Measurements from ENCODE around the gene SLC2A1.

The SLC2A1 gene

DNA sequence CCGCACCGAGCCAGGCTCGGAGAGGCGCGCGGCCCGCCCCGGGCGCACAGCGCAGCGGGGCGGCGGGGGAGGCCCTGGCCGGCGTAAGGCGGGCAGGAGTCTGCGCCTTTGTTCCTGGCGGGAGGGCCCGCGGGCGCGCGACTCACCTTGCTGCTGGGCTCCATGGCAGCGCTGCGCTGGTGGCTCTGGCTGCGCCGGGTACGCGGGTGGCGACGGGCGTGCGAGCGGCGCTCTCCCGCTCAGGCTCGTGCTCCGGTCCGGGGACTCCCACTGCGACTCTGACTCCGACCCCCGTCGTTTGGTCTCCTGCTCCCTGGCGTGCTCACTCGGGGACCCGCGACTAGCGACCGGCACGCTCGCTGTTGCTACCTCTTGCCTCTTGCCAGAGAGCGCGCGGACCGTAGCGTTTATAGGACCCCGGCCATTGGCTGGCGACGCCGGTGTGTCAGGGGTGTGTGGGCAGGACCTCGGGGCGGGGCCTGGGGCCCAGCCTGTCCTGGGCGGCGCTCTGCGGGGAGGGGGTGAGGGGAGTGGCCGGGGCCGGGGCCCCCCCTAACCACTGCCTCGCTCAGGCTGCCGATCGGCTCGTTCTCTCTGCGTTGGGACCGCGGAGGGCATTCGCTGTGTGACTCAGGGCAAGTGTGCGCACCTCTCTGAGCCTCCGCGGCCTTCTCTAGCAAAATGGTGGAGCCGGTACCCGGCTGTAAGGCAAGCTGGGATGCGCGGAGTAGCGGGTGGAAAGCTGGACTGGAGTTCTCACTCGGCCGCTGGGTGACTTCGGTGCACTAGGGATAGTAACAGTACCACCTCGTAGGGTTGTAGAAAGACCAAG lies at the start of gene SLC2A1:
TSS of gene SLC2A1 (minus strand) at position 381 of the 832 bp plus-strand sequence. CDS start at position 164, 217 bp downstream.
- DNase-seq (ENCODE audit: insufficient read length, low spot score) (peak; percentile 90), FAIRE-seq (peak; percentile 86)

DNA sequence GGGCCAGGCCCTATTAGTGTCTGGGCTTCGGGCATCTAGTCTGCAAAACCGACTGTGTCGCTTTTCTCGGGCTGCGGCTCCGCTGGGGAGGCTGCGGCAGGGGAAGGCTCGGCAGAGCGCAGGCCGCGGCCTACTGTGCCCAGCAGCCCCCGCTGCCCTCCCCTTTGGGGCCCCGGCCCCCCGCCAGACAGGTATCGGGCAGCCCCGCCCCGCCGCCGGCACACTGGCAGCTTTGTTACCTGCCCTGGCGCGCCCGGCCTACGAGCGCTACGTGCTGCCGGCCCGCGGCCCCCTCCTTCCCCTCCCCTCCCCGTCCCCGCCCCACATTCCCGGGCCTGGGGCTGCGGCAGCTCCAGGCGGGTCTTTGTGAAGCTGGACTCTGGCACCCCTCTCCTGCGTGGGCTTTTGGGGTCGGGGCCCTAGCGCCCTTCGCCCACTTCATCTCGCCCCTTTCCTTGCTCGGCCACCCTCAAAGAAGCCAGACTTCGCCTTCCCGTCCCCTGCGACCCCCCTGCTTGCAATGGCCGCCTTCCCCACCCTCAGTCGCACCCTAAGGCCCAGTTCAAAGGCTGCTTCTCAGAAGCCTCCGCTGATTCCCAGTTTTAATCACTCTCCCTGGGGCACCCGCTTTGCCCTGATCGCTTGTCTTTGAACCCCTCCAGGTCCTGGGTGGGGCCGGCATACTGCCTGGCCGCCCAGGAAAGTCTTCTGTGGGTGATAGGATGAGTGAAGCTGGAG lies 48.9 kb upstream of the SLC2A1 start:
- DNase-seq (ENCODE audit: insufficient read length, low spot score): no peak
- FAIRE-seq: no peak

DNA sequence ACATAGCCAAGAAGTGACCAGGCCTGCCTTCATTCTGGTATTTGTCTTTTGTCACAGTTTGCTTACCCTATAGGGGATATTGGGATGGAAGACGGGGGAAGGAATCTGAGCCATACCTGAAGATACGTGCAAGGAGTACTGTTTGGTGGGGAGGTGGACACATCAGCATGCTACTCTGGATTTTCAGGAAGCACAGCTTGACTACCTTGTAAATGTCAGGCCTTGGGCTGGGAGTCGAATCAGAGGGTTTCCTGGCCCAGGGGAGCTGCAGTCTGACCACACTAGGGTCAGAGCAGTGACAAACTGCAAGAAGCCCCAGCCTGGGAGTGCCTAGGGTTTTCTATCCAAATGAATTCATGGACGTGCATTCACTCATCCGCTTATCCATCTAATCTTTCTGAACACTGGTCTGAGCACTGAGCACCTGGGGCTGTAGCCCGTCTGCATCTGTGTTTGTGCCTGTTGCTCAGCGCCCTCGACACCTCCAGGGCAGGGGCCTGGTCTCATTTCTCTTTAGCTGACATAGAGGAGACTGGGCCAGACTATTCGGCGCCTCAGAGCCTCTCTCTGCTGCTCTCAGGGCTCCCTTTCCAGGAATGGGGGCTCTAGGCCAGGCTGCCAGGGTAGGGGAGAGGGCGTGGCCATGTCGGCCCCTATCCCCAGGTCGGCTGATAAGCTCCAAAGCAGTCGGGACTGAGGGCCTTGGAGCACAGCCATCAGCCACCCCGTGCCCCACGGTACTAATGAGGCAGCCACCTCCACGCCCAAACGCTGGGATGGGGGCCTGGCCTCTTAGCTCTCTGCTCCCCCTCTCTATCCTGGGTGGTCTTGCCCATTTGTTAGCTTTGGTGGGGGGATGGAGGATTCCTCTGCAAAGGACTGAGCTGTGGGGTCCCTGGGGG lies 47.0 kb upstream of the SLC2A1 start:
- DNase-seq (ENCODE audit: insufficient read length, low spot score) (no peak), FAIRE-seq (no peak)

DNA sequence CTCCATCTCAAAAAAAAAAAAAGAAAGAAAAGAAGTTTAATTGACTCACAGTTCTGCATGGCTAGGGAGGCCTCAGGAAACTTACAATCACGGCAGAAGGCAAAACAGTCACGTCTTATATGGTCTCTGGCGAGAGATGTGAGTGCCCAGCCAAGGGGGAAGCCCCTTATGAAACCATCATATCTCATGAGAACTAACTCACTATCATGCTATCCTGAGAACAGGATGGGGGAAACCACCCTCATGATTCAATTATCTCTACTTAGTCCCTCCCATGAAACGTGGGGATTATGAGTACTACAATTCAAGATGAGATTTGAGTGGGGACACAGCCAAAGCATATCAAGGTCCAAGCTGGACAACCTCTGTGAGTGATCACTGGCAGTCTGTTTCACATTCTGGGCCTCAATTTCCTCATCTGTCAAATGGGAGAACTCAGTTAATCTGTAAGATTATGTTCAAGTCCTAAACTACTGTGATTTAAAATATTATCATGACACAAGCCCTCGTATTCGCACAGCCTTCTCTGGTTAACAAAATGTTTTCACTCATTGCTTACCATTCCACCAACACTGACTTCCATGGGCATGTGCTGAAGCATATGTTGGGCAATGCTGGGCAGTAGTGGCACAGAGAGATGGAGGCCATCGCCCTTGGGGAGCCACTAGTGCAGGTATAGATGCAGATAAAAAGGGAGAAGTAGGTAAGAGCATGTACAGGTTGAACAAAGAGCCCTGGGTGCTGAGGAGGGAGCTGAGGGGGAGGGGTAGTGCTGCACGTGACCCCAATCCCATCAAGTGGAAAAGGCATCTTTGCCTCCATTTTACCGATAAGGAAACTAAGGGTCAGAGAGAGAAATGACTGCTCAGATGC lies 46.2 kb upstream of the SLC2A1 start:
- DNase-seq (ENCODE audit: insufficient read length, low spot score) (no peak), FAIRE-seq (no peak)

DNA sequence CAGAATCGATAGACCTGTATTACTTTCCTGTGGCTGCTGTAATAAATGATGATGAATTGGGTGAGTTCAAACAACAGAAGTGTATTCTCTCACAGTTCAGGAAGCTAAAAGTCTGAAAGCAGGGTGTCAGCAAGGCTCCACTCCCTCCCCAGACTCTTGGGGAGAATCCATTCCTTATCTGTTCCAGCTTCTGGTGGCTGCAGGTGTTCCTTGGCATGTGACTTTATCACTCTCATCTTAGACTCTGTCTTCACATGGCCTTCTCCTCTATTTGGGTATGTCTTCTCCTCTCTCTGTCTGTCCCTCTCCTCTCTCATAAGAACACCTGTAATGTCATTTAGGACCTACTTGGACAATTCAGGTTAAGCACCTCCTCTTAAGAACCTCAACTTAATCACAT lies 44.1 kb upstream of the SLC2A1 start:
- FAIRE-seq: no peak
- DNase-seq (ENCODE audit: insufficient read length, low spot score): no peak

DNA sequence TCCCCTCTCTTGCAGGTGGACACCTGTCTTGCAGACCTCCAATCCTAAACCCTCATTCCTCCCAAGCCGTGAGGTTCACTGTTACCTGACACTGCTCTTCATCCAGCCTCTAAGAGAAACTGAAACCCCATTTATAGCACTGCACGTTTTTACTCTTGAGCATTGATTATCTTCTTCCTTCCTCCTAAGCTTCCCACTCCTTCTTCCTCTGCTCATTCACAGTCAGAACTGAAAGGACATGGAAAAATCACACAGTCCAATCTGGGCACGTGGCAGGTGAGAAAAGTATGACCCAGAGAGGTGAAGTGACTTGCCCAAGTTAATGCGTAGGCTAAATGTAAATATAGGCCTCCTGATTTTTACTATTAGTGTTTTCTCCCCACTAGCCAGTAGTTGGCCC lies 43.4 kb upstream of the SLC2A1 start:
- FAIRE-seq: no peak
- DNase-seq (ENCODE audit: insufficient read length, low spot score): no peak

DNA sequence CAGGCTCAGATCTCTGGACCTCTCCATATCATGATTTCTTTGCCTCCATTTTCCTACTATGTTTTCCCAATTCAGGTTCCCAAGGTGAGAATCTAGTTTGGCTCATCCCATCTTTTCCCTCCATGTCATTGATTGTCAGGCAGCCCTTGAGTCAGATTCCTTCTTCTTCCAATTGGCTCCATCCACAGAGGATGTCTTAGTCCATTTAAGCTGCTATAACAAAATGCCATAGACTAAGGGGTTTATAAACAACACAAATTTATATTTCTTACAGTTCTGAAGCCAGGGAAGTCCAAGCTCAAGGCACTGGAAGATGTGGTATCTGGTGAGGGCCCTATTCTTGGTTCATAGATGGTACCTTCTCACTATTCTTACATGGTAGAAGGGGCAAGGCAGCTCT lies 42.8 kb upstream of the SLC2A1 start:
- DNase-seq (ENCODE audit: insufficient read length, low spot score): no peak
- FAIRE-seq: no peak

DNA sequence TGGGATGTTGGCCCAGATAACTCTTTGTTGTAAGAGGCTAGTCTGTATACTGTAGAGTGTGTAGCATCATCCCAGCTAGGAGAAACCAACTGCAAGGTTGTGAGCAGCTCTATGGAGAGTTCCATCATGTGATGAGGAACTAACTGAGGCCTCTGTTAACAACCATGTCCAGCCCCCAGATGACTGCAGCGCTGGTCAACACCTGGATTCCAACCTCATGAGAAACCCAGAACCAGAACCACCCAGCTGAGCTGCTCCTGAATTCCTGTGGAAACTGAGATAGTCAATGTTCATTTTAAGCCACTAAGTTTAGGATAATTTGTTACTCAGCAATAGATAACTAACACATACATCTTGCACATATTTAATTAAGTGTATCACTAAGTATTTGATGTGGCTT lies 41.6 kb upstream of the SLC2A1 start:
- DNase-seq (ENCODE audit: insufficient read length, low spot score) (no peak), FAIRE-seq (no peak)

DNA sequence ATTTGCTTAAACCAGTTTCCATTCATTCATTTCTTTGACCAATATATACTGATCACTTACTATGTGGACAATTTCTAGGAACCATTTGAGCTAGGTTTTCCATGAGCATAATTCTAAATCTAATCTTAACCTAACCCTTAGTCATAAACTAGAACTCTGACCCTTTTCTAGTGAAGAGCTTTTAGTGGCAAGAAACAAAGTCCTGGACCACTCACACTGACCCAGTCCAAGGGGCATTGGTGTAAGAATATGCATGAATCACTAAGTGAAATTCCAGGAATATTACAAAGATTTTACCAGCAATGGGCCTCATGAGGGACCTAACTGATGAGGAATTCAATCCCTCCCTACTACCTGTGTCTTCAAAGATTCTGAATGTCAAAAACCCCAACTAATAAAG lies 40.6 kb upstream of the SLC2A1 start:
- DNase-seq (ENCODE audit: insufficient read length, low spot score): no peak
- no peak for FAIRE-seq

DNA sequence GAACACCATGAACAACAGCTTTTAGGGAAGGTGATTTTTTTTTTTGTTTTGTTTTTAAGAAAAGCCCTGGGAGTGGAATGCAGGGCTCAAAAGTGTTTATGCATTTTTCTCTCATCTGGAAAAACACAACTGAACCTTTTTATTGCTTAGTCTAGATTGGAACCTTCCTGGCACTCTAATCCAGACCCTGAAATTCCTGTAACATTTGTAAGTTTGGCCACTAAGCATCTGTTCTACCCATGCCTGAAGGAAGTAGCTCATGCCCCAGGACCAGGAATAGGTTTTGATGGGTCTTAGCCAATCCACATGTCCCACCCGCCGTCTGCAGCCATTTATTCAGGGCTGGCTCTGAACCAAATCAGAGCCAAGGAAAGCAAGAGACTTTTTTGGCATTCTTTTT lies 39.7 kb upstream of the SLC2A1 start:
- no peak for FAIRE-seq
- DNase-seq (ENCODE audit: insufficient read length, low spot score): no peak

DNA sequence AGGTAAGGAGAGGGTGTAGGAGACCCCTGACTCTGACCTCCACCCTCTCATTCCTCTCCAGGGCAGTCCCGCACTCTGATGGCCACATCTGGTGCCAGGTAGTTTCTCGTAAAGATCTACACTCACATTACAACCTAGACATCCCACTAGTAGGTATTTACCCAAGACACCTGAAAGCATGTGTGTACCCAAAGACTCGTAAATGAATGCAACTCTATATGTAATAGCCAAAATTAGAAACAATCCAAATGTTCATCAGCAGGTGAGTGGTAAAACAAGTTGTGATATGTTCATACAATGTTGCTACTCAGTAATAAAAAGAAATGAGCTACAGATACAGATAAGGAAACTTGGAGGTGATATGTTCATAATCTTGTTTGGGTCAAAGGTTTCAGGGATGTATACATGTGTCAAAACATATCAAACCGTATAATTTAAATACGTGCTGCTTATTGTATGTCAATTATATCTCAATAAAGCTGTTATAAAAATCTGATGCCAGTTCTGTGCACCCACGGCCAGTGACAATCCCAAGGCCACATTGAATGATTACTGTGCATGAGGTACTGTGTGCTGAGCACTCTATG lies 37.8 kb upstream of the SLC2A1 start:
- FAIRE-seq (no peak), DNase-seq (ENCODE audit: insufficient read length, low spot score) (no peak)

DNA sequence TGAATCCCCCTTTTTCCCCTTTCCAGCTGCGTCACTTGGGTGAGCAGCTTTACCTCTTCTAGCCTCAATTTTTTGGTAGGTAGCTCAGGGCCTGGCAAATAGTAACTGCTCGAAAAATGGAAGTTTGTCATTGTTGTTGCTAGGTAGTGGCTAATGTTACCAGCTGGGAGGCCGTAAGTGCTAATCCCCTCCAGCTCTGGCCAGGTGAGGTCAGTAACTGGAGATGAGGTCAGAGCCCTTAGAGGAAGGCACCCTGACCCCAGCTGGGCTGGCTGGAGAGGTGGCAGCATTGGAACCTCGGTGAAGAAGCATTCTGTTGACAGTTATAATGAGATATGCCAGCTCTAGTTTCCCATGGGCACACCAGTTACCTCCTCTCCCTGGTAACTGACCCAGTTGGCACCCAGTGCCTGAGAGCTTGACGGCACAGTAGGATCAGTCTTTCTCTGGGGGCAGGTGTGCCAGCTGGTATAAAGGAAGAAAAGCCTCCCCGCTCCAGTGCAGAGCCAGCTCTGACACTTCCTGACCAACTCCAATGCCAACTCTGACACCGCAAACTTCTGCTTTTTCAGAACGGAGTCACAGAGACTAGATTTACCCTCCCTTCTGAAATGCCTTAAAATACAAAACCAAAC lies 35.0 kb upstream of the SLC2A1 start:
- no peak for DNase-seq (ENCODE audit: insufficient read length, low spot score)
- no peak for FAIRE-seq

DNA sequence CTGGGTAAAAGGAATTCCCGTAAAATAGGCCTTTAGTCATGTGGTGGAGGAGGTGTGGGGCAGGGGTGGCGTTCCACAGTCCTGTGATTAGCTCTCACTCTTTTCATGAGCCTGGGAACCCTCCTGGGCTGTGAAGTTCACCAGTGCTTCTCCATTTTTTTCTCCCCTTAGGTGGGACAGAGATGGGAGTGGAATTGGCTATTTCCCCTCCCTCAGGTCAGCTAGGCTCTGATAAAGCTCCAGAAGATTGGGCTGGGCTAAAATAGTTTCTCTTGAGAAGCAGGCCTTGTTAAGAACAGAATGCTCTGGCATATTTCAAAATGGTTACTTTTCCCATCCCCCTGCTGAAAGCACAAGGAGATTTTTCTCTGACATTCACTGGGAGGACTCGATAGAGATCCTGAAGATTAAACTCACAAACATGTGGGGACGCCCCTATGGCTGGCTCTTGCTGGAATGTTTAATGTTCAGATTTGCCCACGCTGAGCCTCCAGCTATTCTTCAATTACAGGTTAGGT lies 33.4 kb upstream of the SLC2A1 start:
- DNase-seq (ENCODE audit: insufficient read length, low spot score) (no peak), FAIRE-seq (no peak)

DNA sequence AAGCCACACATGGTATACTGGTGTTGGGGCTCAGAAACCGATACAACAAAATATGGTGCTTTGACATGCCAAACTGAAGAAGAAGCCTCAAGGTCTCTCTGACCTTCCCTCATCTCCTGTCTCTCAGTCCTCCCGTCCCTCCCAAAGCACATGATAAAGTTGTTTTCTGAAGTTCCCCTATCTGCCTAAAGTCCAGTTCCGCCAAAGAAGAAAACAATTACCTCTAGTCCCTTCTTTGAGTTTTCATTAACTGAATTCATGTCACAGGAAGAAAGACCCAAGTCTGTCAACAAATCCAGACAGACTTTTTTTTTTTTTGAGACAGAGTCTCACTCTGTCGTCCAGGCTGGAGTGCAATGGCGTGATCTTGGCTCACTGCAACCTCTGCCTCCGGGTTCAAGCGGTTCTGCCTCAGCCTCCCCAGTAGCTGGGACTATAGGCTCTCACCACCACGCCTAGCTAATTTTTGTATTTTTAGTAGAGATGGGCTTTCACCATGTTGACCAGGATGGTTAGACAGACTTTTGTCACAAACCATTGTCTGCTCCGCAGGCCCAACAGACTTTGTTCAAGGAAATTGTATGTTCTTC lies 32.2 kb upstream of the SLC2A1 start:
- FAIRE-seq: no peak
- DNase-seq (ENCODE audit: insufficient read length, low spot score): no peak

DNA sequence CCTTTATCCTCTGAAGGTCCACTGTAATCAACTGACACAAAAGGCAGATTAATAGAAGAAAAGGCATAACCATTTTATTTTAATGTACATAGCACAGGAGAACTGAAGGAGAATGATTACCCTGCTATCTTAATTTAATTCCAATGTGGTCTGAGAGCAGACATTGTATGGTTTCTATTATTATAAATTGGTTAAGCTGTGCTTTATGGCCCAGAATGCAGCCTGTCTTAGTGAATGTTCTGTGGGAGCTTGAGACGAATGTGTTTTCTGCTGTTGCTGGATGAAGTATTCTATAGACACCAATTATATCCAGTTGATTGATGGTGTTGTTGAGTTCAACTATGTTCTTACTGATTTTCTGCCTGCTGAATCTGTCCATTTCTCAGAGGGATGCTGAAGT lies 25.0 kb upstream of the SLC2A1 start:
- FAIRE-seq (no peak), DNase-seq (ENCODE audit: insufficient read length, low spot score) (no peak)

DNA sequence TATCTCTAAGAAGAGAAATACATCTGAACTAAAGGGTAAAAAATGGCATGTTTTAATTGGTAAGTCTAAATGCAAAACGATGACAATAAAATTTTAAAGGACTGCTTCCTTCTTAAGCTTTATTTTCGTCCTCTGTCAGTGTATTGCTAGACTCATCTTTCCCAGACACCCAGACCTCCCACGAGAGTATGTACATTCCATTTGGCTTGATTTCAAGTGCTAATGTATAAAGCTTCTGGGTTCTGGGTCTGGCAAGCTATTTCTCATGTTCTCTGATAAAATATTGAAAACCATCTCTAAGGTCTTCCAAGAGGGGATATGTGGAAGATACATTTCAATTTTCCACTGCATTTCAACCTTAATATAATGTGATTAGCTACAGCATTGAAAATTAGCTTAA lies 24.6 kb upstream of the SLC2A1 start:
- no peak for FAIRE-seq
- DNase-seq (ENCODE audit: insufficient read length, low spot score): no peak

DNA sequence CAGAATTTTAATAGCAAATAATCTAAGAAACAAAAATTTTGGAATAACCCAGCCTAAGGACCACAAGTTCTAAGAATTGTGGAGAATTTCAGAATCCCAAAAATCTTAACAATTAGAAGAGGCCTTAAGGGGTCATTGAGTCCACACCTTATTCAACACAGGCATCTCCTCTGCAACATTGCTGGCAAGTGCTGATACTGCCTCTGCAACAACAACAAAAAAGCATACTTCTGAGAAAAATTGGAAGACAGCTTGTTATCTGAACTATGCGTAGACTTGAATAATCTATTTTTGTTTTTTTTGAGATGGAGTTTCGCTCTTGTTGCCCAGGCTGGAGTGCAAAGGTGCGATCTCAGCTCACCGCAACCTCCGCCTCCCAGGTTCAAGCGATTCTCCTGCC lies 24.0 kb upstream of the SLC2A1 start:
- DNase-seq (ENCODE audit: insufficient read length, low spot score) (no peak), FAIRE-seq (no peak)

DNA sequence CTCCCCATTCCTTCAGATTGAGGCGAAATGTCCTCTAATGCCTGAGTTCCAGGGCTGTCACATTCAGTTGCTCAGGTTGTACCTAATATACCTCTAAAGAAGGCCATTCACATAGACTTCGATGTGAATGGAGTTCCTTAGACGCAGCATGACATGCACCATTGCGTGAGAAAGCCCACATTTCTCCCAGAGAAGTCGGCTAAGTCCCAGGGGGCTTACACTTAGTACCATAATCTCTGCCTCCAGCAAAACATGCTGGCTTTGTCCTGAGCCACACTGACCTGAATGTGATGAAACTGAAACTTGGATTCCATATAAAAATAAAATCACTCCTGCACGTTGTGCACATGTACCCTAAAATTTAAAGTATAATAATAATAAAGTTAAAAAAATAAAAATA lies 23.2 kb upstream of the SLC2A1 start:
- DNase-seq (ENCODE audit: insufficient read length, low spot score) (no peak), FAIRE-seq (no peak)
